ENCODE results near the gene RUBCN. TPM values are rescaled to one million over a fixed set of nuclear protein-coding genes. Genes with fewer than 3 reads are reported as not detected.
A peak's percentile ranks its signal among the peaks of the same experiment; 100 is the strongest.

RUBCN gene
- total RNA-seq, 1 donor from 2014 or later = 217 TPM

DNA sequence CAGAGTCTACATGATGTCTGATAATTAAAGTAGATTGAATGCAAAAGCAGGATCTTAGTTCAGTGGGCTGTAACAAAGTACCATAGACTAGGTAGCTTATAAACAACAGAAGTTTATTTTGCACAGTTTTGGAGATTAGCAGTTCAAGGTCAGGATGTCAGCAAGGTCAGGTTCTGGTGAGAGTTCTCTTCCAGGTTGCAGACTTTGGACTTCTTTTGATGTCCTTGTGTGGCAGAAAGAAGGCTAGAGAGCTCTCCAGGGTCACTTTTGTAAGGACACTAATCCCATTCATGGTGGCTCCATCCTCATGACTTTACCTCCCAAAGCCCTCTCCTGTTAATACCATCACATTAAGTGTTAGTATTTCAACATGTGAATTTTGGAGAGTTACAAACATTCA lies 25.1 kb upstream of the RUBCN start:
- no peaks in the 10 kb centered on the region for H3K27me3 Mint-ChIP-seq
- peaks cover 42% of the 10 kb centered on the region for H3K36me3 Mint-ChIP-seq (ENCODE audit: low read depth)
- H3K4me1 Mint-ChIP-seq = no peaks in the 10 kb centered on the region
- DNase-seq = no peak
- intact Hi-C loops (cut with micrococcal nuclease) = no loop called here
- H3K27ac Mint-ChIP-seq = no peak overlapping the region
- ATAC-seq (ENCODE audit: low read depth) = no peak
- ChIA-PET CTCF (no interaction called here), POLR2A (no interaction called here)
- no peak overlapping the region for H3K4me3 Mint-ChIP-seq
- TF ChIP-seq, protein P1, sequence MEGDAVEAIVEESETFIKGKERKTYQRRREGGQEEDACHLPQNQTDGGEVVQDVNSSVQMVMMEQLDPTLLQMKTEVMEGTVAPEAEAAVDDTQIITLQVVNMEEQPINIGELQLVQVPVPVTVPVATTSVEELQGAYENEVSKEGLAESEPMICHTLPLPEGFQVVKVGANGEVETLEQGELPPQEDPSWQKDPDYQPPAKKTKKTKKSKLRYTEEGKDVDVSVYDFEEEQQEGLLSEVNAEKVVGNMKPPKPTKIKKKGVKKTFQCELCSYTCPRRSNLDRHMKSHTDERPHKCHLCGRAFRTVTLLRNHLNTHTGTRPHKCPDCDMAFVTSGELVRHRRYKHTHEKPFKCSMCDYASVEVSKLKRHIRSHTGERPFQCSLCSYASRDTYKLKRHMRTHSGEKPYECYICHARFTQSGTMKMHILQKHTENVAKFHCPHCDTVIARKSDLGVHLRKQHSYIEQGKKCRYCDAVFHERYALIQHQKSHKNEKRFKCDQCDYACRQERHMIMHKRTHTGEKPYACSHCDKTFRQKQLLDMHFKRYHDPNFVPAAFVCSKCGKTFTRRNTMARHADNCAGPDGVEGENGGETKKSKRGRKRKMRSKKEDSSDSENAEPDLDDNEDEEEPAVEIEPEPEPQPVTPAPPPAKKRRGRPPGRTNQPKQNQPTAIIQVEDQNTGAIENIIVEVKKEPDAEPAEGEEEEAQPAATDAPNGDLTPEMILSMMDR (IDR thresholded peaks at IDR 0.05) = no peak
- H3K9me3 Mint-ChIP-seq = no peaks in the 10 kb centered on the region

DNA sequence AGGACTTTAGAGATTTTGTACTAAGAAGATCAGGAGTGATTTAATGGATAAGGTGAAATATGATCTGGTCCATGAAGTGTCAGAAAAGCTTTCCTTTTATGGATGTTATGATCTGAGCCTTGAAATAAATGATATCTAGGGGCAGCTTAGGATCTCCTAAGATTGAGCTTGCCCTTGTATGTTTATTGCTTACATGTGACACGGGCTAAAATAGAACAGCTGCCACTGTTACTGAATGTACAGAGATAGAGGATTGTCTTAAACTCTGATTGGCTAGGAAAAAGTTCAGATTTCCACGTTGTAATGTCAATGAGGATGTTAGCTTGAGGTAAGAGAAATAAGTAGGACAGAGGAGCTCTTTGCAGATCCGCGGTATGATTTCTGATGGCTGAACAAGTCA lies 21.8 kb upstream of the RUBCN start:
- CTCF ChIA-PET = no interaction called here
- no peak for DNase-seq
- H3K4me1 Mint-ChIP-seq = peaks cover 18% of the 10 kb centered on the region
- POLR2A ChIA-PET = no interaction called here
- H3K27ac Mint-ChIP-seq = no peak overlapping the region
- H3K36me3 Mint-ChIP-seq (ENCODE audit: low read depth) = peaks cover 21% of the 10 kb centered on the region
- H3K27me3 Mint-ChIP-seq = no peaks in the 10 kb centered on the region
- TF ChIP-seq, protein P1 (IDR thresholded peaks at IDR 0.05) = no peak
- intact Hi-C loops (cut with micrococcal nuclease) = no loop called here
- H3K4me3 Mint-ChIP-seq = no peak overlapping the region
- no peaks in the 10 kb centered on the region for H3K9me3 Mint-ChIP-seq
- ATAC-seq (ENCODE audit: low read depth) = no peak

DNA sequence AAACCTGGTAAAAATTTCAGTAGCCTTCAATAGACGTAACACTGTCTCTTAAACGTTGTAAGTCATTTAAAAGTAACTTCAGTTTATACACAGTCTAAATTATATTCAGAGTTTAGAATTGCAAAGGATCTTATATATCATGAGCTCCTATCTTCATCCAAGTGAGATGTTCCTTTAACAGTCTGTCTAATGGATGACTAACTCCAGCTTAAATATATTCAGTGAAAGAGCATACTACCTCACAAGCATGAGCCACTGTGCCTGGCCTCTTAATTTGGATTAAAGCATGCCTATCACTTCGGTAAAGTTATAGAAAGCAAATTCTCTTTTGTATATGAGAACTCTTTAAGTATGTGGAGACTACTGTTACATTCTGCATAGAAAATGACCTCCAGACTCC lies 20.0 kb upstream of the RUBCN start:
- Mint-ChIP-seq H3K4me3 (no peak overlapping the region), H3K9me3 (no peaks in the 10 kb centered on the region), H3K36me3 (ENCODE audit: low read depth) (peaks cover 16% of the 10 kb centered on the region), H3K4me1 (peaks cover 32% of the 10 kb centered on the region), H3K27ac (no peak overlapping the region), H3K27me3 (no peaks in the 10 kb centered on the region)
- TF ChIP-seq, protein P1 (IDR thresholded peaks at IDR 0.05) = no peak
- ChIA-PET CTCF (interaction anchor here (0.9 to 1.0 kb wide), 2 partner anchors 8 to 44 kb away, joined by 3 read pairs; no protein-coding TSS in a partner anchor), POLR2A (no interaction called here)
- intact Hi-C loops (cut with micrococcal nuclease) = loop anchor here (2.0 kb wide), 1 partner anchor 16 kb away; no protein-coding TSS in a partner anchor
- ATAC-seq (ENCODE audit: low read depth) = no peak
- DNase-seq = no peak

DNA sequence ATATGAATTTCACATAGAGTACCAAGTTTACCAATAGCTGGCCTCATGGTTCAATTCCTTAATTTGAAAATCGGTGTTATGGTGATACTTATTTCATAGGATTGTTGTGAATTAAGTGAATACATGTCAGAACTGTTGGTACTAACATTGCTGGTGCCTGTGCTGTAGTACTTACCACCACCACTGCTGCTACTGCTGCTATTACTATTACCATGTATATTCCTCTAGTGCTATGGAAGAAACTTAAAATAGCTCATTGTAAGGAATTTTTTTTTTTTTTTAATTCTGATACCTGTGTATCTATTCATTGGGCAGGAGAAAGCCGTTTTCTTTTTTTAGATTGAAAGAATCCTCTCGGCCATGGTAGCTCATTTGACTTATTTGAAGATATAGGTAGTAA lies 16.6 kb upstream of the RUBCN start:
- ChIA-PET CTCF (no interaction called here), POLR2A (interaction anchor here (0.5 to 1.4 kb wide), 6 partner anchors 18 to 43 kb away, joined by 3 to 9 read pairs (median 4); partner anchors contain the start of gene LRCH3)
- Mint-ChIP-seq H3K27ac (no peak overlapping the region), H3K4me3 (peak overlapping the region; percentile 48), H3K36me3 (ENCODE audit: low read depth) (peaks cover 29% of the 10 kb centered on the region), H3K9me3 (no peaks in the 10 kb centered on the region), H3K4me1 (peaks cover 53% of the 10 kb centered on the region), H3K27me3 (no peaks in the 10 kb centered on the region)
- TF ChIP-seq, protein P1 (IDR thresholded peaks at IDR 0.05) = no peak
- intact Hi-C loops (cut with micrococcal nuclease) = loop anchor here (5.0 kb wide), 1 partner anchor 94 kb away; no protein-coding TSS in a partner anchor
- ATAC-seq (ENCODE audit: low read depth) = no peak
- no peak for DNase-seq

DNA sequence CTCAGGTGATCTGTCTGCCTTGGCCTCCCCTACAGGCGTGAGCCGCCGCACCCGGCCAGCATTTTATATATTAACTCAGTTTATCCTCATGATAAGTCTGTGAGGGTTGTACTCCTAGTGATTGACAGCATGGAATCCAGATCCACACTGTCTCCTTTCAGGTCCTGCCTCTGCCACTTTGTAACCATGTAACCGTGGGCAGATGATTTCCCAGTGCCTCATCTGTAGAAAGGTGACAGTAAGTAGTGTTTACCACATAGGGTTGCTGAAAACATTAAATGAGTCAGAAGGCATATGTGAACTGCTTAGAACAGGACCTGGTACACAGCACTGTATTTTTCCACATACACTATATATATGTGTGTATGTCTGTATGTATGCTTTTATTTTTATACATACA lies 15.4 kb upstream of the RUBCN start:
- no peak for ATAC-seq (ENCODE audit: low read depth)
- Mint-ChIP-seq H3K4me1 (peaks cover 53% of the 10 kb centered on the region), H3K9me3 (no peaks in the 10 kb centered on the region), H3K36me3 (ENCODE audit: low read depth) (peaks cover 23% of the 10 kb centered on the region), H3K27me3 (no peaks in the 10 kb centered on the region), H3K27ac (peak overlapping the region; percentile 20), H3K4me3 (peak overlapping the region; percentile 79)
- POLR2A ChIA-PET = interaction anchor here (2.1 kb wide), 1 partner anchor 31 kb away, joined by 8 read pairs; no protein-coding TSS in a partner anchor
- intact Hi-C loops (cut with micrococcal nuclease) = loop anchor here (5.0 kb wide), 1 partner anchor 95 kb away; no protein-coding TSS in a partner anchor
- no peak for DNase-seq
- TF ChIP-seq, protein P1 (IDR thresholded peaks at IDR 0.05) = no peak
- CTCF ChIA-PET = no interaction called here

All from activated B cell treated with CpG ODN at 0.5 μM for 24 hours (primary cell).